Breast epithelium (tissue), 4 donors: Measurements from ENCODE around the gene TAS2R8. TPM values are rescaled to one million over a fixed set of nuclear protein-coding genes. Genes with fewer than 3 reads are reported as not detected.

Experiments
- DNase-seq, 2 donors: peaks; one replicate each; pipeline ENCODE4 v3.0.0-alpha.2; 2019; ENCODE audit warnings: low spot score in 2 of 2
- H3K27ac ChIP-seq, 2 donors: fragments of 200-600 bp; sonication (generic) in 1 of 2; one replicate each; pipeline ENCODE4 v1.5.1; 2016 to 2019; ENCODE audit warnings: mild to moderate bottlenecking in 1 of 2
- H3K27me3 ChIP-seq, 2 donors: fragments of 200-600 bp; sonication (generic) in 1 of 2; one replicate each; pipeline versions ENCODE4 v1.5.1 to v1.6.0; 2017 to 2019; ENCODE audit warnings: control low read depth in 1 of 2, mild to moderate bottlenecking in 1 of 2
- H3K36me3 ChIP-seq: fragments of 200-600 bp; one replicate; pipeline ENCODE4 v1.5.1; 2019
- H3K4me1 ChIP-seq, 2 donors: fragments of 200-600 bp; sonication (generic); one replicate each; pipeline ENCODE4 v1.5.1; 2016 to 2019; ENCODE audit warnings: control low read depth in 1 of 2
- H3K4me3 ChIP-seq, 3 donors: fragments of 200-600 bp; sonication (generic); 1 replicate in 2 of 3; 2 replicates in 1 of 3; pipeline ENCODE4 v1.5.1; 2016 to 2019; ENCODE audit warnings: mild to moderate bottlenecking in 3 of 3, moderate library complexity in 2 of 3
- H3K9me3 ChIP-seq, 2 donors: fragments of 200-600 bp; sonication (generic) in 1 of 2; one replicate each; pipeline ENCODE4 v1.5.1; 2016 to 2019; ENCODE audit warnings: control low read depth in 1 of 2
- CTCF ChIP-seq, 3 donors: fragments of 450-650 bp; IDR thresholded peaks; one replicate each; pipeline ENCODE4 v1.5.1; 2016 to 2017; ENCODE audit warnings: antibody characterized with exemption in 3 of 3, mild to moderate bottlenecking in 3 of 3, moderate library complexity in 3 of 3
- POLR2A ChIP-seq: fragments of 450-650 bp; IDR thresholded peaks from one replicate; pipeline ENCODE4 v1.6.1; 2016; ENCODE audit warnings: antibody characterized with exemption, mild to moderate bottlenecking, moderate library complexity
- POLR2AphosphoS5 ChIP-seq, 3 donors: sonication (generic); formaldehyde crosslinking; IDR thresholded peaks; one replicate each; pipeline ENCODE4 v1.6.1; 2017; ENCODE audit warnings: antibody characterized with exemption in 3 of 3
- intact Hi-C: fragments of 100-400 bp; cut with DNase I; formaldehyde crosslinking; loops from one replicate; pipeline ENCODE4 v1.15.1; 2023; ENCODE audit warnings: low total_unique reads
- total RNA-seq, 3 donors: library from RNA; depleted of rRNA; stranded (reverse); fragments of >200 nt; gene quantifications; one replicate each; pipeline ENCODE4 v1.1.0, GENCODE V29; 2016

The TAS2R8 gene
- total RNA-seq, 3 donors from 2014 or later = 0.48 TPM; not detected in 2

GRCh38 chr12:10847744-10848143 is 40.7 kb upstream of the TAS2R8 start:
- intact Hi-C loops = no loop called here
- Histone ChIP-seq H3K9me3 (no peaks in the 10 kb centered on the region), H3K27ac (no peak overlapping the region), H3K27me3 (no peaks in the 10 kb centered on the region), H3K4me3 (no peak overlapping the region), H3K36me3 (no peaks in the 10 kb centered on the region), H3K4me1 (no peaks in the 10 kb centered on the region)
- no peak for DNase-seq
- TF ChIP-seq POLR2AphosphoS5 (IDR thresholded peaks at IDR 0.05) = no peak
- no peak for TF ChIP-seq CTCF (IDR thresholded peaks at IDR 0.05)
- no peak for TF ChIP-seq POLR2A

GRCh38 chr12:10842862-10843261 is 35.8 kb upstream of the TAS2R8 start:
- Histone ChIP-seq H3K27me3 (no peaks in the 10 kb centered on the region), H3K9me3 (no peaks in the 10 kb centered on the region), H3K36me3 (no peaks in the 10 kb centered on the region), H3K4me1 (no peaks in the 10 kb centered on the region), H3K27ac (no peak overlapping the region), H3K4me3 (no peak overlapping the region)
- intact Hi-C loops = no loop called here
- DNase-seq = no peak
- TF ChIP-seq CTCF (IDR thresholded peaks at IDR 0.05) (no peak), POLR2A (no peak)

GRCh38 chr12:10838461-10838860 is 31.4 kb upstream of the TAS2R8 start:
- intact Hi-C loops = no loop called here
- H3K4me3 ChIP-seq = no peak overlapping the region
- no peak overlapping the region for H3K27ac ChIP-seq

GRCh38 chr12:10829994-10830393 is 22.9 kb upstream of the TAS2R8 start:
- Histone ChIP-seq H3K36me3 (no peaks in the 10 kb centered on the region), H3K27me3 (no peaks in the 10 kb centered on the region), H3K9me3 (no peaks in the 10 kb centered on the region), H3K4me3 (no peak overlapping the region), H3K27ac (no peak overlapping the region), H3K4me1 (no peaks in the 10 kb centered on the region)
- intact Hi-C loops = no loop called here
- DNase-seq = no peak
- TF ChIP-seq CTCF (IDR thresholded peaks at IDR 0.05) = no peak
- no peak for TF ChIP-seq POLR2A
- no peak for TF ChIP-seq POLR2AphosphoS5 (IDR thresholded peaks at IDR 0.05)

More at GRCh38 chr12:10838461-10838860, 31.4 kb upstream of the TAS2R8 start:
- H3K9me3 ChIP-seq = no peaks in the 10 kb centered on the region
- H3K27me3 ChIP-seq = no peaks in the 10 kb centered on the region
- no peak for TF ChIP-seq POLR2A
- no peak for TF ChIP-seq POLR2AphosphoS5 (IDR thresholded peaks at IDR 0.05)
- TF ChIP-seq CTCF (IDR thresholded peaks at IDR 0.05) = no peak
- H3K4me1 ChIP-seq = no peaks in the 10 kb centered on the region
- H3K36me3 ChIP-seq = no peaks in the 10 kb centered on the region
- no peak for DNase-seq

GRCh38 chr12:10826258-10826657 is 19.2 kb upstream of the TAS2R8 start, which contains the start of gene TAS2R10:
TAS2R10 (minus strand) TSS chr12:10826358; CDS start chr12:10826269, 89 bp downstream.
- H3K4me1 ChIP-seq = no peaks in the 10 kb centered on the region
- TF ChIP-seq POLR2A = no peak
- TF ChIP-seq POLR2AphosphoS5 (IDR thresholded peaks at IDR 0.05) = no peak
- no peak for TF ChIP-seq CTCF (IDR thresholded peaks at IDR 0.05)
- no peak within 1 kb of the TSS for H3K4me3 ChIP-seq
- H3K27me3 ChIP-seq = no peaks in the 10 kb centered on the region
- intact Hi-C loops = no loop called here
- no peaks in the 10 kb centered on the region for H3K36me3 ChIP-seq
- no peaks in the 10 kb centered on the region for H3K9me3 ChIP-seq
- no peak for DNase-seq
- no peak within 1 kb of the TSS for H3K27ac ChIP-seq
